Activated naive CD4-positive, alpha-beta T cell treated with anti-CD3 and anti-CD28 coated beads, Interleukin-2, amount 50 U/mL, for 72 hours (primary cell): ENCODE results near the gene NLGN1. TPM values are rescaled to one million over a fixed set of nuclear protein-coding genes. Genes with fewer than 3 reads are reported as not detected.
"Not testable (repeated sequence)": the region's sequence is repeated elsewhere in the genome, so short reads cannot be mapped to it uniquely, and the experiment has no call there.

Experiments used
- ATAC-seq, 2 donors: fragments of 150-1000 bp; cut with Tn5 transposase; 2 replicates each; pipeline ENCODE4 v1.10.0; 2021; ENCODE audit warnings: mild to moderate bottlenecking in 2 of 2, moderate library complexity in 2 of 2
- DNase-seq, 2 donors: peaks; one replicate each; pipeline ENCODE4 v3.0.0; 2021 to 2022; ENCODE audit warnings: low spot score in 2 of 2
- H3K27ac Mint-ChIP-seq, 2 donors: one replicate each; pipeline ENCODE4 v1.8.0; 2022; ENCODE audit warnings: mild to moderate bottlenecking in 2 of 2, mixed read lengths in 2 of 2
- H3K36me3 Mint-ChIP-seq, 2 donors: one replicate each; pipeline ENCODE4 v1.8.0; 2022; ENCODE audit warnings: mixed read lengths in 2 of 2
- H3K9me3 Mint-ChIP-seq, 2 donors: one replicate each; pipeline ENCODE4 v1.8.0; 2022; ENCODE audit warnings: mixed read lengths in 2 of 2
- total RNA-seq, 2 donors: library from RNA; stranded (reverse); gene quantifications; one replicate each; pipeline ENCODE4 v1.2.3, GENCODE V29; 2022

Gene NLGN1
- total RNA-seq, 2 donors from 2014 or later: not detected

GRCh38 chr3:173584838-173585831 lies 187.6 kb downstream of the NLGN1 start:
- Mint-ChIP-seq H3K9me3 (peaks cover 0 to 4% of the 10 kb centered on the region in 2 donors), H3K36me3 (peaks cover 0 to 14% of the 10 kb centered on the region in 2 donors), H3K27ac (no peak overlapping the region)
- DNase-seq (no peak), ATAC-seq (no peak)

- Mint-ChIP-seq H3K27ac (no peak overlapping the region), H3K36me3 (peaks cover 0 to 14% of the 10 kb centered on the region in 2 donors), H3K9me3 (no peaks in the 10 kb centered on the region)
- no peak for ATAC-seq
- no peak for DNase-seq
Measured at GRCh38 chr3:173586166-173586565, 188.6 kb downstream of the NLGN1 start.

DNA sequence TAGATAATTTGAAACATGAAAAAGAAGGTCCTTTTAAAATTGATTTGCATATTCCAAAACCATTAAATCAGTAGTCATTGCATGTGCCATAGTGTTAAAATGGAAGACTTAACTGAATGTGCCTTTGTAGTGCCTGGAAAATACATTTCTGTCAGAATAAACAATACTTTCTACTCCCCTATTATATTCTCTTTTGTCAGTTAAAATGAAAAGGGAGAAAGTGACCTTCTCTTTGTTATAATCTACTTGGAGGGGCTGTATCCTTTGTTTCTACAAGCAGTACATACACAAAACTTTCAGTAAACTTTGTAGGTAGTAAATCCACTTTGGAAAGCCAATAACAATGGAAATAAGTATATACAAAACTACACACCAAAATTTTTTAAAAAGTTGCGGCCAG lies 189.5 kb downstream of the NLGN1 start:
- DNase-seq (no peak), ATAC-seq (no peak)
- no peaks in the 10 kb centered on the region for H3K9me3 Mint-ChIP-seq
- H3K36me3 Mint-ChIP-seq: peaks cover 0 to 14% of the 10 kb centered on the region in 2 donors
- no peak overlapping the region for H3K27ac Mint-ChIP-seq

- ATAC-seq (no peak), DNase-seq (no peak)
- H3K9me3 Mint-ChIP-seq: peaks cover 5% of the 10 kb centered on the region in 2 donors
- H3K36me3 Mint-ChIP-seq: peaks cover 0 to 14% of the 10 kb centered on the region in 2 donors
- H3K27ac Mint-ChIP-seq: no peak overlapping the region
Measured at GRCh38 chr3:173588556-173588955, 191.0 kb downstream of the NLGN1 start.

- H3K36me3 Mint-ChIP-seq: peaks cover 0 to 14% of the 10 kb centered on the region in 2 donors
- ATAC-seq (no peak), DNase-seq (no peak)
- H3K9me3 Mint-ChIP-seq: peaks cover 6% of the 10 kb centered on the region in 2 donors
- H3K27ac Mint-ChIP-seq: no peak overlapping the region
Measured at GRCh38 chr3:173589116-173589515, 191.6 kb downstream of the NLGN1 start.

- peaks cover 6 to 11% of the 10 kb centered on the region in 2 donors for H3K9me3 Mint-ChIP-seq
Measured at GRCh38 chr3:173591401-173591800, 193.9 kb downstream of the NLGN1 start.

GRCh38 chr3:173594881-173595280 lies 197.3 kb downstream of the NLGN1 start:
- not testable (repeated sequence) for H3K36me3 Mint-ChIP-seq, H3K27ac Mint-ChIP-seq, ATAC-seq, DNase-seq
- H3K9me3 Mint-ChIP-seq: peaks cover 10 to 11% of the 10 kb centered on the region in 2 donors

More at GRCh38 chr3:173591401-173591800, 193.9 kb downstream of the NLGN1 start:
- Mint-ChIP-seq H3K36me3 (no peaks in the 10 kb centered on the region), H3K27ac (no peak overlapping the region)
- DNase-seq (no peak), ATAC-seq (no peak)

GRCh38 chr3:173599673-173600072 lies 202.1 kb downstream of the NLGN1 start:
- Mint-ChIP-seq H3K9me3 (peaks cover 4 to 8% of the 10 kb centered on the region in 2 donors), H3K36me3 (no peaks in the 10 kb centered on the region), H3K27ac (no peak overlapping the region)
- ATAC-seq: no peak
- DNase-seq: no peak

- no peak for ATAC-seq
- no peak overlapping the region for H3K27ac Mint-ChIP-seq
Measured at GRCh38 chr3:173614522-173614921, 217.0 kb downstream of the NLGN1 start.

DNA sequence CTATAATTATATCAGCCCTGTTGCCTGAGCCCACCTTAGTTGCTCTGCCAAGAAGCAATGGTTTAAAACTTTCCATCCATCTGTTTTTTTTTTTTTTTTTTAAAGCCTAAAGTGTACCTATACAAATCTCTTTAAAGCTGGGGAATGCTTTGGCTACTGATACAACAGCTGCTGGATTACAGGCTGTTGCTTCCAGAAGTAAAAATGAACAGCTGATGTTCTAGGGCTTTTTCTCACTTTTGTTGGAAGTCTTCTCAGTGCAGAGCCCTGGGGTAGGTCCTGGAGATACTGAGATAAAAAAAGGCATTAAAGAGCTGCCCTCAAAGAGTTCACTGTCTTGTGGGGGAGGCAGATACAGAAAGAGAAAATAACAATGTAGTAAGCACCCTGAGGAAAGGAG lies 218.1 kb downstream of the NLGN1 start:
- DNase-seq (no peak), ATAC-seq (no peak)
- Mint-ChIP-seq H3K27ac (no peak overlapping the region), H3K36me3 (no peaks in the 10 kb centered on the region), H3K9me3 (peaks cover 16 to 21% of the 10 kb centered on the region in 2 donors)

More at GRCh38 chr3:173614522-173614921, 217.0 kb downstream of the NLGN1 start:
- no peak for DNase-seq
- peaks cover 18 to 26% of the 10 kb centered on the region in 2 donors for H3K9me3 Mint-ChIP-seq
- H3K36me3 Mint-ChIP-seq: no peaks in the 10 kb centered on the region

DNA sequence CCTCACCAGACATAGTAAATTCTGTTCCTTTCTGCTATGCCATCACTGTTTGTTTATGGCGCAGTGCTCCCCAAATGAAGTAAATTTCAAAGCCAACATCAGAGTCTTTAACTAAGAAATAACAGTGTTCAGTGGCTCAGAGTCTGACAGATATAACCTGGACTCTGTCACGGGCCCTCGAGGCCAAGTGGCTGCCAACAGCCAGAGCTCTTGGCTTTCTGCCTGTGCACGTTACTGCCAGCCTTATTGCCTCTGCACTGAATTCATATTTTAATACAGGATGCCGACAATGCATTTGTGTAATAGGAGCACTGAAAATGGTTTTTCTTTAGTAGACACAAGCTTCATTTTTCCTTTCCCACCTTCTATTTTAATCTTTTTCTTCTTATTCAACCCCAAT lies 219.9 kb downstream of the NLGN1 start:
- Mint-ChIP-seq H3K9me3 (peaks cover 20 to 23% of the 10 kb centered on the region in 2 donors), H3K36me3 (no peaks in the 10 kb centered on the region), H3K27ac (no peak overlapping the region)
- DNase-seq (no peak), ATAC-seq (no peak)

GRCh38 chr3:173618148-173618547 lies 220.6 kb downstream of the NLGN1 start:
- H3K9me3 Mint-ChIP-seq: peaks cover 20 to 24% of the 10 kb centered on the region in 2 donors
- DNase-seq: no peak
- ATAC-seq: no peak
- no peaks in the 10 kb centered on the region for H3K36me3 Mint-ChIP-seq
- no peak overlapping the region for H3K27ac Mint-ChIP-seq

- H3K9me3 Mint-ChIP-seq: peaks cover 24 to 28% of the 10 kb centered on the region in 2 donors
- H3K27ac Mint-ChIP-seq: no peak overlapping the region
- ATAC-seq (no peak), DNase-seq (no peak)
- no peaks in the 10 kb centered on the region for H3K36me3 Mint-ChIP-seq
Measured at GRCh38 chr3:173618703-173619102, 221.2 kb downstream of the NLGN1 start.

- no peak for DNase-seq
- no peak for ATAC-seq
- Mint-ChIP-seq H3K27ac (no peak overlapping the region), H3K9me3 (peaks cover 14 to 16% of the 10 kb centered on the region in 2 donors), H3K36me3 (no peaks in the 10 kb centered on the region)
Measured at GRCh38 chr3:173622166-173622565, 224.6 kb downstream of the NLGN1 start.

GRCh38 chr3:173624086-173624485 lies 226.5 kb downstream of the NLGN1 start:
- Mint-ChIP-seq H3K27ac (no peak overlapping the region), H3K9me3 (peaks cover 14 to 17% of the 10 kb centered on the region in 2 donors), H3K36me3 (no peaks in the 10 kb centered on the region)
- DNase-seq (no peak), ATAC-seq (no peak)

DNA sequence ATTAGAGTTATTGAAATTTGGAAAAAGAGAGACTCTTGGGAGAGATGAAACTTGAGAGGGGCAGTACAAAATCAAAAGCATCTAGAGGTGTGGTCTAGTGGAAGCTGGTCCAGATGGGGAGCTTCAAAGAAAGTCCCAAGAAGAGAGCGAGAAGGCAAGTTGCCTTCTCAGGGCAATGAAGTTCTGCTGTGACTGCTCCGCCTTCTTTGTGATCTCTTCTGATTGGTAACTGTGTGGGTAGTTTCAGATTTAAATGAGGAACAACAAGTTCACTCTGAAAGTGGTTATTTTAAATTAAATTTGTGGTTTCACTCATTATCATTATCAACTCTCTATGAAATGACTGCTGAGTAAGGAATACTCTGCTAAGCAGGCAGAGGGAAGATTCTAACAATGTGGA lies 233.3 kb downstream of the NLGN1 start:
- H3K36me3 Mint-ChIP-seq: no peaks in the 10 kb centered on the region
- H3K9me3 Mint-ChIP-seq: peaks cover 0 to 6% of the 10 kb centered on the region in 2 donors
- DNase-seq (no peak), ATAC-seq (no peak)
- H3K27ac Mint-ChIP-seq: no peak overlapping the region

GRCh38 chr3:173632945-173633344 lies 235.4 kb downstream of the NLGN1 start:
- DNase-seq (no peak), ATAC-seq (no peak)
- H3K9me3 Mint-ChIP-seq: peaks cover 0 to 2% of the 10 kb centered on the region in 2 donors
- no peak overlapping the region for H3K27ac Mint-ChIP-seq
- H3K36me3 Mint-ChIP-seq: no peaks in the 10 kb centered on the region
